ENCODE results near the gene SHC4. TPM values are rescaled to one million over a fixed set of nuclear protein-coding genes. Genes with fewer than 3 reads are reported as not detected.

SHC4 gene
- total RNA-seq, 1 experiment from 2014 or later: 0.63 TPM

DNA sequence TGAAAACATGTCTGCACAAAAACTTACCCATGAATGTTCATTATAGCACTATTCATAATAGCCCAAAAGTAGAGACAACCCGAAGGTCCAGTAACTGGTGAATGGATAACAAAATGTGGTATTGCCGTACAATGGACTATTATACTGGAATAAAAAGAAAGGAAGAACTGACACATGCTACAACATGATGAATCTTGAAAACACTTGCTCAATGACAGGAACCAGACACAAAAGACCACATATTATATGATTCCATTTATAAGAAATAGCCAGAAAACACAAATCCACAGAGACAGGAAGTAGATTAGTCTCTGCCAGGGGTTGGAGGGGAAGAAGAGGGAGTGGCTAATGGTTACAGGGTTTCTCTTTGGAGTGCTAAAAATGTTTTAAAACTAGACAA, 18.3 kb downstream of the SHC4 start (continued):
- TF ChIP-seq ELF4 (CRISPR knock-in tag; IDR thresholded peaks at IDR 0.05; ENCODE audit: low read depth): no peak
- TF ChIP-seq ZBTB21 (CRISPR knock-in tag; IDR thresholded peaks at IDR 0.05; ENCODE audit: borderline replicate concordance): no peak
- TF ChIP-seq, protein P1, sequence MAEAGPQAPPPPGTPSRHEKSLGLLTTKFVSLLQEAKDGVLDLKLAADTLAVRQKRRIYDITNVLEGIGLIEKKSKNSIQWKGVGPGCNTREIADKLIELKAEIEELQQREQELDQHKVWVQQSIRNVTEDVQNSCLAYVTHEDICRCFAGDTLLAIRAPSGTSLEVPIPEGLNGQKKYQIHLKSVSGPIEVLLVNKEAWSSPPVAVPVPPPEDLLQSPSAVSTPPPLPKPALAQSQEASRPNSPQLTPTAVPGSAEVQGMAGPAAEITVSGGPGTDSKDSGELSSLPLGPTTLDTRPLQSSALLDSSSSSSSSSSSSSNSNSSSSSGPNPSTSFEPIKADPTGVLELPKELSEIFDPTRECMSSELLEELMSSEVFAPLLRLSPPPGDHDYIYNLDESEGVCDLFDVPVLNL (CRISPR knock-in tag; IDR thresholded peaks at IDR 0.05; ENCODE audit: borderline replicate concordance, low read depth): no peak
- TF ChIP-seq GRHL2 (CRISPR knock-in tag; IDR thresholded peaks at IDR 0.05; ENCODE audit: insufficient replicate concordance, severe bottlenecking): no peak
- TF ChIP-seq, protein P2, sequence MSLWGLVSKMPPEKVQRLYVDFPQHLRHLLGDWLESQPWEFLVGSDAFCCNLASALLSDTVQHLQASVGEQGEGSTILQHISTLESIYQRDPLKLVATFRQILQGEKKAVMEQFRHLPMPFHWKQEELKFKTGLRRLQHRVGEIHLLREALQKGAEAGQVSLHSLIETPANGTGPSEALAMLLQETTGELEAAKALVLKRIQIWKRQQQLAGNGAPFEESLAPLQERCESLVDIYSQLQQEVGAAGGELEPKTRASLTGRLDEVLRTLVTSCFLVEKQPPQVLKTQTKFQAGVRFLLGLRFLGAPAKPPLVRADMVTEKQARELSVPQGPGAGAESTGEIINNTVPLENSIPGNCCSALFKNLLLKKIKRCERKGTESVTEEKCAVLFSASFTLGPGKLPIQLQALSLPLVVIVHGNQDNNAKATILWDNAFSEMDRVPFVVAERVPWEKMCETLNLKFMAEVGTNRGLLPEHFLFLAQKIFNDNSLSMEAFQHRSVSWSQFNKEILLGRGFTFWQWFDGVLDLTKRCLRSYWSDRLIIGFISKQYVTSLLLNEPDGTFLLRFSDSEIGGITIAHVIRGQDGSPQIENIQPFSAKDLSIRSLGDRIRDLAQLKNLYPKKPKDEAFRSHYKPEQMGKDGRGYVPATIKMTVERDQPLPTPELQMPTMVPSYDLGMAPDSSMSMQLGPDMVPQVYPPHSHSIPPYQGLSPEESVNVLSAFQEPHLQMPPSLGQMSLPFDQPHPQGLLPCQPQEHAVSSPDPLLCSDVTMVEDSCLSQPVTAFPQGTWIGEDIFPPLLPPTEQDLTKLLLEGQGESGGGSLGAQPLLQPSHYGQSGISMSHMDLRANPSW (CRISPR knock-in tag; conservative IDR thresholded peaks at IDR 0.05; ENCODE audit: low read depth): no peak
- TF ChIP-seq, protein P3, sequence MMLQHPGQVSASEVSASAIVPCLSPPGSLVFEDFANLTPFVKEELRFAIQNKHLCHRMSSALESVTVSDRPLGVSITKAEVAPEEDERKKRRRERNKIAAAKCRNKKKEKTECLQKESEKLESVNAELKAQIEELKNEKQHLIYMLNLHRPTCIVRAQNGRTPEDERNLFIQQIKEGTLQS (CRISPR knock-in tag; conservative IDR thresholded peaks at IDR 0.05): no peak

DNA sequence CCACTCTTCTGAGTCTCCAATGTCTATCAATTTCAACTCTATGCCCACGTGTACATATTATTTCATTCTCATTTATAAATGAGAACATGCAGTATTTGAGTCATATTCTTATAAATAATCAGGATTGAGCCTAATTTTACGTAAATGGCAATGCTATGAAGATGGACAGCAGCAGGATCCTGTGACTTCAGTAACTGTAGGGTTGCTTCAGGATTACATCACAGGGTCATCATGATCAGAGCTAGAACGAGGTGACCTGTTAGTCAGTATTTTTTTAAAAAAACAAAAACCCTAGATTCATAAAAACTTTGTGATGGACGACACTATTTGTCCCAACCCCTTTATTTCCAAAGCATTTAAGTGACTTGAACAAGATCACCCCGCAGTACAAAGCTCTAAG, 21.8 kb downstream of the SHC4 start:
- Mint-ChIP-seq H3K4me1 (no peaks in the 10 kb centered on the region), H3K27ac (no peak overlapping the region), H3K36me3 (no peaks in the 10 kb centered on the region), H3K9me3 (no peaks in the 10 kb centered on the region), H3K4me3 (no peak overlapping the region), H3K27me3 (ENCODE audit: low read depth) (no peaks in the 10 kb centered on the region; the same call in 1 of the 2 replicates)
- ATAC-seq (no peak), DNase-seq (ENCODE audit: low spot score) (no peak)
- POLR2A ChIA-PET: no interaction called here
- no peak for TF ChIP-seq CBFB (CRISPR knock-in tag; IDR thresholded peaks at IDR 0.05; ENCODE audit: low read depth)
- no peak for TF ChIP-seq ZNF671 (CRISPR knock-in tag; IDR thresholded peaks at IDR 0.05)
- TF ChIP-seq, protein P4, sequence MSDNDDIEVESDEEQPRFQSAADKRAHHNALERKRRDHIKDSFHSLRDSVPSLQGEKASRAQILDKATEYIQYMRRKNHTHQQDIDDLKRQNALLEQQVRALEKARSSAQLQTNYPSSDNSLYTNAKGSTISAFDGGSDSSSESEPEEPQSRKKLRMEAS (CRISPR knock-in tag; IDR thresholded peaks at IDR 0.05): no peak
- TF ChIP-seq, protein P5, sequence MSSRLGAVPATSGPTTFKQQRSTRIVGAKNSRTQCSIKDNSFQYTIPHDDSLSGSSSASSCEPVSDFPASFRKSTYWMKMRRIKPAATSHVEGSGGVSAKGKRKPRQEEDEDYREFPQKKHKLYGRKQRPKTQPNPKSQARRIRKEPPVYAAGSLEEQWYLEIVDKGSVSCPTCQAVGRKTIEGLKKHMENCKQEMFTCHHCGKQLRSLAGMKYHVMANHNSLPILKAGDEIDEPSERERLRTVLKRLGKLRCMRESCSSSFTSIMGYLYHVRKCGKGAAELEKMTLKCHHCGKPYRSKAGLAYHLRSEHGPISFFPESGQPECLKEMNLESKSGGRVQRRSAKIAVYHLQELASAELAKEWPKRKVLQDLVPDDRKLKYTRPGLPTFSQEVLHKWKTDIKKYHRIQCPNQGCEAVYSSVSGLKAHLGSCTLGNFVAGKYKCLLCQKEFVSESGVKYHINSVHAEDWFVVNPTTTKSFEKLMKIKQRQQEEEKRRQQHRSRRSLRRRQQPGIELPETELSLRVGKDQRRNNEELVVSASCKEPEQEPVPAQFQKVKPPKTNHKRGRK (CRISPR knock-in tag; IDR thresholded peaks at IDR 0.05; ENCODE audit: borderline replicate concordance): no peak
- TF ChIP-seq, protein P6, sequence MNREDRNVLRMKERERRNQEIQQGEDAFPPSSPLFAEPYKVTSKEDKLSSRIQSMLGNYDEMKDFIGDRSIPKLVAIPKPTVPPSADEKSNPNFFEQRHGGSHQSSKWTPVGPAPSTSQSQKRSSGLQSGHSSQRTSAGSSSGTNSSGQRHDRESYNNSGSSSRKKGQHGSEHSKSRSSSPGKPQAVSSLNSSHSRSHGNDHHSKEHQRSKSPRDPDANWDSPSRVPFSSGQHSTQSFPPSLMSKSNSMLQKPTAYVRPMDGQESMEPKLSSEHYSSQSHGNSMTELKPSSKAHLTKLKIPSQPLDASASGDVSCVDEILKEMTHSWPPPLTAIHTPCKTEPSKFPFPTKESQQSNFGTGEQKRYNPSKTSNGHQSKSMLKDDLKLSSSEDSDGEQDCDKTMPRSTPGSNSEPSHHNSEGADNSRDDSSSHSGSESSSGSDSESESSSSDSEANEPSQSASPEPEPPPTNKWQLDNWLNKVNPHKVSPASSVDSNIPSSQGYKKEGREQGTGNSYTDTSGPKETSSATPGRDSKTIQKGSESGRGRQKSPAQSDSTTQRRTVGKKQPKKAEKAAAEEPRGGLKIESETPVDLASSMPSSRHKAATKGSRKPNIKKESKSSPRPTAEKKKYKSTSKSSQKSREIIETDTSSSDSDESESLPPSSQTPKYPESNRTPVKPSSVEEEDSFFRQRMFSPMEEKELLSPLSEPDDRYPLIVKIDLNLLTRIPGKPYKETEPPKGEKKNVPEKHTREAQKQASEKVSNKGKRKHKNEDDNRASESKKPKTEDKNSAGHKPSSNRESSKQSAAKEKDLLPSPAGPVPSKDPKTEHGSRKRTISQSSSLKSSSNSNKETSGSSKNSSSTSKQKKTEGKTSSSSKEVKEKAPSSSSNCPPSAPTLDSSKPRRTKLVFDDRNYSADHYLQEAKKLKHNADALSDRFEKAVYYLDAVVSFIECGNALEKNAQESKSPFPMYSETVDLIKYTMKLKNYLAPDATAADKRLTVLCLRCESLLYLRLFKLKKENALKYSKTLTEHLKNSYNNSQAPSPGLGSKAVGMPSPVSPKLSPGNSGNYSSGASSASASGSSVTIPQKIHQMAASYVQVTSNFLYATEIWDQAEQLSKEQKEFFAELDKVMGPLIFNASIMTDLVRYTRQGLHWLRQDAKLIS (CRISPR knock-in tag; IDR thresholded peaks at IDR 0.05; ENCODE audit: borderline replicate concordance): no peak
- TF ChIP-seq NFYB (CRISPR knock-in tag; conservative IDR thresholded peaks at IDR 0.05; ENCODE audit: low read depth): no peak
- TF ChIP-seq, protein P7, sequence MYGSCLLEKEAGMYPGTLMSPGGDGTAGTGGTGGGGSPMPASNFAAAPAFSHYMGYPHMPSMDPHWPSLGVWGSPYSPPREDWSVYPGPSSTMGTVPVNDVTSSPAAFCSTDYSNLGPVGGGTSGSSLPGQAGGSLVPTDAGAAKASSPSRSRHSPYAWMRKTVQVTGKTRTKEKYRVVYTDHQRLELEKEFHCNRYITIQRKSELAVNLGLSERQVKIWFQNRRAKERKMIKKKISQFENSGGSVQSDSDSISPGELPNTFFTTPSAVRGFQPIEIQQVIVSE (CRISPR knock-in tag; IDR thresholded peaks at IDR 0.05; ENCODE audit: borderline replicate concordance): no peak
- no peak for TF ChIP-seq NFATC4 (CRISPR knock-in tag; IDR thresholded peaks at IDR 0.05)
- no peak for TF ChIP-seq ESRRA (CRISPR knock-in tag; IDR thresholded peaks at IDR 0.05; ENCODE audit: borderline replicate concordance)
- no peak for TF ChIP-seq NR1H2 (CRISPR knock-in tag; IDR thresholded peaks at IDR 0.05)
- TF ChIP-seq MXD4 (CRISPR knock-in tag; IDR thresholded peaks at IDR 0.05; ENCODE audit: borderline replicate concordance): no peak
- TF ChIP-seq, protein P8, sequence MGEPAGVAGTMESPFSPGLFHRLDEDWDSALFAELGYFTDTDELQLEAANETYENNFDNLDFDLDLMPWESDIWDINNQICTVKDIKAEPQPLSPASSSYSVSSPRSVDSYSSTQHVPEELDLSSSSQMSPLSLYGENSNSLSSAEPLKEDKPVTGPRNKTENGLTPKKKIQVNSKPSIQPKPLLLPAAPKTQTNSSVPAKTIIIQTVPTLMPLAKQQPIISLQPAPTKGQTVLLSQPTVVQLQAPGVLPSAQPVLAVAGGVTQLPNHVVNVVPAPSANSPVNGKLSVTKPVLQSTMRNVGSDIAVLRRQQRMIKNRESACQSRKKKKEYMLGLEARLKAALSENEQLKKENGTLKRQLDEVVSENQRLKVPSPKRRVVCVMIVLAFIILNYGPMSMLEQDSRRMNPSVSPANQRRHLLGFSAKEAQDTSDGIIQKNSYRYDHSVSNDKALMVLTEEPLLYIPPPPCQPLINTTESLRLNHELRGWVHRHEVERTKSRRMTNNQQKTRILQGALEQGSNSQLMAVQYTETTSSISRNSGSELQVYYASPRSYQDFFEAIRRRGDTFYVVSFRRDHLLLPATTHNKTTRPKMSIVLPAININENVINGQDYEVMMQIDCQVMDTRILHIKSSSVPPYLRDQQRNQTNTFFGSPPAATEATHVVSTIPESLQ (CRISPR knock-in tag; IDR thresholded peaks at IDR 0.05): no peak
- CTCF ChIA-PET: no interaction called here
